Endothelial cell of umbilical vein (primary cell): ENCODE results near the gene FOXP1. TPM values are rescaled to one million over a fixed set of nuclear protein-coding genes. Genes with fewer than 3 reads are reported as not detected.

Experiments
- BruUV-seq: library from RNA; stranded (reverse); fragments of 400-500 nt; replicated peaks from 2 replicates; lab custom pipeline; 2021; lab: Mats Ljungman, UMichigan
- CTCF ChIA-PET: fragments of 300-600, 350-600 bp; sonication (Branson Sonifier 250); formaldehyde crosslinking; loops from one replicate; lab custom pipeline; 2021; ENCODE audit warnings: antibody characterized with exemption, inconsistent platforms; lab: Charles Lee
- POLR2A ChIA-PET: fragments of 300-600, 350-600 bp; sonication (Branson Sonifier 250); formaldehyde crosslinking; loops from one replicate; lab custom pipeline; 2021; ENCODE audit warnings: antibody characterized with exemption, inconsistent platforms; lab: Charles Lee
- DNase-seq: peaks from one replicate; pipeline ENCODE4 v3.0.0-alpha.2; 2011; ENCODE audit warnings: low read depth, low spot score
- FAIRE-seq: peaks from 2 replicates; lab custom pipeline; 2011; peaks lifted over from hg19 to GRCh38; lab: Jason Lieb, UNC
- H2AFZ ChIP-seq: 2 replicates; pipeline ENCODE4 v1.6.0; 2012; ENCODE audit warnings: low read depth, low read length, control low read depth, inconsistent platforms
- H3K27ac ChIP-seq: 2 replicates; pipeline ENCODE4 v1.5.1; 2011; ENCODE audit warnings: low read depth, mild to moderate bottlenecking, control low read depth, low read length, moderate library complexity; ENCODE audit not compliant: insufficient read depth
- H3K27me3 ChIP-seq, 2 experiments: 2 replicates each; pipeline versions ENCODE4 v1.6.0 to v1.6.1; 2011; ENCODE audit warnings: low read length in 2 of 2, mixed read lengths in 1 of 2; ENCODE audit not compliant: control insufficient read depth in 2 of 2, insufficient read depth in 2 of 2
- H3K36me3 ChIP-seq, 2 experiments: 2 replicates in 1 of 2; 3 replicates in 1 of 2; pipeline ENCODE4 v1.5.1; 2011; ENCODE audit warnings: low read length in 2 of 2, mild to moderate bottlenecking in 1 of 2, moderate library complexity in 1 of 2; ENCODE audit not compliant: control insufficient read depth in 2 of 2, insufficient read depth in 2 of 2; ENCODE audit errors: extremely low read depth in 1 of 2
- H3K4me1 ChIP-seq: 3 replicates; pipeline ENCODE4 v1.5.1; 2011; ENCODE audit warnings: mild to moderate bottlenecking, low read length; ENCODE audit not compliant: control insufficient read depth, insufficient read depth; ENCODE audit errors: extremely low read depth
- H3K4me2 ChIP-seq: 2 replicates; pipeline ENCODE4 v1.6.1; 2011; ENCODE audit warnings: low read length, control low read depth, mixed read lengths; ENCODE audit not compliant: insufficient read depth
- H3K4me3 ChIP-seq, 3 experiments: fragments of 200-600 bp in 1 of 3; sonication (generic), shearing (Covaris generic) in 1 of 3; replicated peaks in 1 of 3; 2 replicates each; pipeline ENCODE4 v1.5.1; 2011 to 2016; ENCODE audit warnings: control low read depth in 3 of 3, low read length in 3 of 3, mild to moderate bottlenecking in 2 of 3, inconsistent platforms in 1 of 3, low read depth in 1 of 3, moderate library complexity in 1 of 3; ENCODE audit not compliant: insufficient read depth in 1 of 3
- H3K79me2 ChIP-seq: 2 replicates; pipeline ENCODE4 v1.6.0; 2012; ENCODE audit warnings: low read length, inconsistent platforms; ENCODE audit not compliant: control insufficient read depth, insufficient read depth
- H3K9ac ChIP-seq: replicated peaks from 2 replicates; pipeline ENCODE3; 2011; ENCODE audit warnings: low read length, control low read depth; ENCODE audit not compliant: insufficient read depth; ENCODE audit errors: extremely low read depth
- H3K9me1 ChIP-seq: replicated peaks from 3 replicates; pipeline ENCODE4 v1.6.0; 2011; ENCODE audit warnings: mild to moderate bottlenecking, low read length; ENCODE audit not compliant: control insufficient read depth, insufficient read depth; ENCODE audit errors: extremely low read depth
- H3K9me3 ChIP-seq: replicated peaks from 2 replicates; pipeline ENCODE4 v1.5.1; 2012; ENCODE audit warnings: low read length, inconsistent platforms; ENCODE audit not compliant: control insufficient read depth, insufficient read depth
- H4K20me1 ChIP-seq: replicated peaks from 2 replicates; pipeline ENCODE3; 2011; ENCODE audit warnings: mild to moderate bottlenecking, low read length; ENCODE audit not compliant: control insufficient read depth, insufficient read depth; ENCODE audit errors: extremely low read depth
- EZH2 ChIP-seq: IDR thresholded peaks from 2 replicates; pipeline ENCODE4 v1.6.1; 2012; ENCODE audit warnings: borderline replicate concordance, low read depth, mild to moderate bottlenecking, moderate library complexity, low read length, inconsistent platforms; ENCODE audit not compliant: severe bottlenecking
- FOS ChIP-seq: IDR thresholded peaks from 2 replicates; pipeline ENCODE4 v1.6.1; 2011; ENCODE audit warnings: mild to moderate bottlenecking, low read length, moderate library complexity, borderline replicate concordance; ENCODE audit not compliant: insufficient read depth
- GATA2 ChIP-seq: IDR thresholded peaks from 2 replicates; pipeline ENCODE4 v1.7.0; 2011; ENCODE audit warnings: low read depth, mild to moderate bottlenecking, moderate library complexity, mixed read lengths, low read length; ENCODE audit not compliant: insufficient read length, insufficient read depth
- JUN ChIP-seq: IDR thresholded peaks from 2 replicates; pipeline ENCODE4 v1.6.1; 2011; ENCODE audit warnings: borderline replicate concordance, low read depth; ENCODE audit not compliant: insufficient read length, insufficient read depth
- MYC ChIP-seq: IDR thresholded peaks from one replicate; pipeline ENCODE4 v1.6.1; 2011; ENCODE audit warnings: mild to moderate bottlenecking, low read depth, low read length
- POLR2A ChIP-seq: IDR thresholded peaks from 2 replicates; pipeline ENCODE4 v1.6.1; 2012; ENCODE audit warnings: low read depth, mild to moderate bottlenecking, control low read depth, low read length
- POLR2AphosphoS5 ChIP-seq: IDR thresholded peaks from 2 replicates; pipeline ENCODE4 v1.6.1; 2012; ENCODE audit warnings: low read depth, mild to moderate bottlenecking, control low read depth, low read length, moderate library complexity; ENCODE audit not compliant: insufficient read depth
- dilution Hi-C: fragments of 300-500 bp; cut with MboI; formaldehyde crosslinking; loops from one replicate; pipeline ENCODE4 v1.15.0; 2019; ENCODE audit warnings: low sequenced_read_pairs; ENCODE audit not compliant: extremely low pct_ligation_motif_present
- intact Hi-C: fragments of 100-400 bp; cut with micrococcal nuclease; formaldehyde crosslinking; loops from one replicate; pipeline ENCODE4 v1.10.0; 2022
- polyA plus RNA-seq, 4 experiments: library from polyadenylated mRNA; depleted of rRNA in 3 of 4; stranded (reverse) in 3 of 4; unstranded in 1 of 4; fragments of >200 nt; gene quantifications; 2 replicates each; pipeline versions ENCODE4 v1.2.1 to v1.2.3, GENCODE V29; 2011 to 2012; ENCODE audit warnings: missing spikeins in 1 of 4
- total RNA-seq: library from RNA; stranded (reverse); gene quantifications from 2 replicates; pipeline ENCODE4 v1.2.3, GENCODE V29; 2021
- TF ChIP-seq, protein P1 (sequence below), 2 donors: IDR thresholded peaks; 1 replicate in 1 of 2; 2 replicates in 1 of 2; pipeline ENCODE4 v1.5.1; 2011; ENCODE audit warnings: low read length in 2 of 2, mild to moderate bottlenecking in 2 of 2, moderate library complexity in 2 of 2, control low read depth in 1 of 2, inconsistent platforms in 1 of 2, low read depth in 1 of 2; ENCODE audit not compliant: insufficient read depth in 1 of 2; ENCODE audit errors: extremely low read depth in 1 of 2
- TF ChIP-seq, protein P2 (sequence below): IDR thresholded peaks from 2 replicates; pipeline ENCODE4 v1.6.1; 2011; ENCODE audit not compliant: insufficient read depth, insufficient read length

FOXP1 gene
- total and polyA plus RNA-seq, 2 donors (not counting 3 experiments of a cell fraction or from before 2014, with no cell fraction given) = 41.0 to 107 TPM

DNA sequence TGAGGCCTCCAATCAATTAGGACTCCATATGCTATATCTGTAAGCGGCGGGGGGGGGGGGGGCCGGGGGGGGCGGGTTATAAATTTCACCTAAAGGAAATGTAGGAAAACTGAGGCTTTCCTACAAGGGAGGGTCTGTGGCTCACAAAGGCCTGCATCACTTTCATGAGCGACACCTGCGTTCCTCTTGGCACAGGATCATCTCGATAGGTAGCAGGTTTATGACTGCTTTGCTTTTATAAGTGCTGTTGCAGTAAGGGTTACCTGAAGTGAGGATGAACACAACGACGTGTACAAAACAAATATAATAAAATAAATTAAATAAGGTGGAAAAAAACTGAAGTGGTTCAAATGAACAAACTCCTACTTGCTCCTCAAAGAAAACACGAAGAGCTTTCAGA lies 194.3 kb downstream of the FOXP1 start:
- DNase-seq (no peak), FAIRE-seq (no peak)
- Histone ChIP-seq H3K9me1 (no peaks in the 10 kb centered on the region), H3K4me3 (peak overlapping the region in 1 of 3 experiments; percentile 29), H3K4me1 (peaks cover 41% of the 10 kb centered on the region), H3K9me3 (no peaks in the 10 kb centered on the region), H3K4me2 (peak overlapping the region; percentile 71), H3K27me3 (no peaks in the 10 kb centered on the region), H3K27ac (peak overlapping the region; percentile 88), H2AFZ (no peak overlapping the region), H4K20me1 (no peaks in the 10 kb centered on the region), H3K79me2 (no peaks in the 10 kb centered on the region), H3K36me3 (no peaks in the 10 kb centered on the region), H3K9ac (no peak overlapping the region)
- no TSS peak for BruUV-seq
- ChIA-PET POLR2A (no interaction called here), CTCF (interaction anchor here (0.9 to 1.8 kb wide), 6 partner anchors 48 to 839 kb away, joined by 3 to 7 read pairs (median 4); no protein-coding TSS in a partner anchor)
- TF ChIP-seq GATA2 (no peak), POLR2AphosphoS5 (no peak), JUN (no peak)
- dilution Hi-C loops (no loop called here), intact Hi-C loops (no loop called here)

DNA sequence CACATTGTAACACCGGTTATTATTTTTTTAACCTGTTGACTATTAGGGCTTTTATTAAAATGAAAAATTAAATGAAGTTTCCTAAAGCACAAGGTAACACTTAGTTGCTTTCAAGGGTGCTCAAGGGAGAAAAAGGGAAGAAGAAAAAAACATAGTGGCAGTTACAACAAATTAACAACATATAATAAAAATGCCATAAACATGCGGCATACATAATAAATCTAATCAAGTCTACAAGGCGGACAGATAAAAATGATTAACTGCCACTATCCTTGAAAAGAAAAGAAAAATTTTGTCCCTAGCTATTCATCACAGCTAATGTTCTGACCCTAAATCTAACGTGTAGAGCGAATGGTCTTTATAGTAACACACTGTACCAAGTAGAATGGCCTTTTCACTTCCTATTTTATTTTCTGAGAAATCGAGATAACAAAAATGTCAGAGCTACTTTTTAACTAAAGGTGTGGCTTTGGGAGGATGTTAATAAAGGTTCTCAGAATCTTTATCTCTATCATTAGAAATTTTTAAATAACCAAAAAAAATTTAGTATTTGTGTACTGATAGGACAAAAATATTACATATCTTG lies 194.9 kb downstream of the FOXP1 start:
- FAIRE-seq (no peak), DNase-seq (peak; percentile 31)
- POLR2A ChIA-PET = no interaction called here
- Histone ChIP-seq H2AFZ (no peak overlapping the region), H3K9me1 (no peaks in the 10 kb centered on the region), H3K79me2 (no peaks in the 10 kb centered on the region), H3K9me3 (no peaks in the 10 kb centered on the region), H3K36me3 (no peaks in the 10 kb centered on the region), H3K27ac (no peak overlapping the region), H3K4me2 (peak overlapping the region; percentile 25), H3K4me3 (no peak overlapping the region), H3K4me1 (peaks cover 41% of the 10 kb centered on the region), H4K20me1 (no peaks in the 10 kb centered on the region), H3K9ac (no peak overlapping the region), H3K27me3 (no peaks in the 10 kb centered on the region)
- CTCF ChIA-PET = interaction anchor here (0.9 to 1.8 kb wide), 3 partner anchors 29 to 838 kb away, joined by 3 to 7 read pairs (median 4); no protein-coding TSS in a partner anchor
- dilution Hi-C loops (no loop called here), intact Hi-C loops (no loop called here)
- TF ChIP-seq POLR2AphosphoS5 (no peak), GATA2 (no peak), POLR2A (no peak), FOS (no peak), JUN (no peak), MYC (no peak), EZH2 (no peak)
- TF ChIP-seq, protein P1, sequence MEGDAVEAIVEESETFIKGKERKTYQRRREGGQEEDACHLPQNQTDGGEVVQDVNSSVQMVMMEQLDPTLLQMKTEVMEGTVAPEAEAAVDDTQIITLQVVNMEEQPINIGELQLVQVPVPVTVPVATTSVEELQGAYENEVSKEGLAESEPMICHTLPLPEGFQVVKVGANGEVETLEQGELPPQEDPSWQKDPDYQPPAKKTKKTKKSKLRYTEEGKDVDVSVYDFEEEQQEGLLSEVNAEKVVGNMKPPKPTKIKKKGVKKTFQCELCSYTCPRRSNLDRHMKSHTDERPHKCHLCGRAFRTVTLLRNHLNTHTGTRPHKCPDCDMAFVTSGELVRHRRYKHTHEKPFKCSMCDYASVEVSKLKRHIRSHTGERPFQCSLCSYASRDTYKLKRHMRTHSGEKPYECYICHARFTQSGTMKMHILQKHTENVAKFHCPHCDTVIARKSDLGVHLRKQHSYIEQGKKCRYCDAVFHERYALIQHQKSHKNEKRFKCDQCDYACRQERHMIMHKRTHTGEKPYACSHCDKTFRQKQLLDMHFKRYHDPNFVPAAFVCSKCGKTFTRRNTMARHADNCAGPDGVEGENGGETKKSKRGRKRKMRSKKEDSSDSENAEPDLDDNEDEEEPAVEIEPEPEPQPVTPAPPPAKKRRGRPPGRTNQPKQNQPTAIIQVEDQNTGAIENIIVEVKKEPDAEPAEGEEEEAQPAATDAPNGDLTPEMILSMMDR (IDR thresholded peaks at IDR 0.05; ENCODE audit: extremely low read depth in 1 of 2, insufficient read depth in 1 of 2, low read depth in 1 of 2, low read length in 2 of 2) = no peak
- TF ChIP-seq, protein P2, sequence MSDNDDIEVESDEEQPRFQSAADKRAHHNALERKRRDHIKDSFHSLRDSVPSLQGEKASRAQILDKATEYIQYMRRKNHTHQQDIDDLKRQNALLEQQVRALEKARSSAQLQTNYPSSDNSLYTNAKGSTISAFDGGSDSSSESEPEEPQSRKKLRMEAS = no peak
- no TSS peak for BruUV-seq
